H1 (cell line): ENCODE data around the gene PPFIA2. TPM values are rescaled to one million over a fixed set of nuclear protein-coding genes. Genes with fewer than 3 reads are reported as not detected.

ENCODE experiments used
- EP300 ChIP-seq, 2 experiments: IDR thresholded peaks; 1 replicate in 1 of 2; 2 replicates in 1 of 2; pipeline ENCODE4 v1.6.1; 2011 to 2012; ENCODE audit warnings: low read depth in 2 of 2, low read length in 2 of 2, mild to moderate bottlenecking in 2 of 2, borderline replicate concordance in 1 of 2, inconsistent platforms in 1 of 2, moderate library complexity in 1 of 2
- FOSL1 ChIP-seq: IDR thresholded peaks from 2 replicates; pipeline ENCODE4 v1.6.1; 2011; ENCODE audit warnings: mild to moderate bottlenecking, low read depth, low read length, moderate library complexity; ENCODE audit not compliant: insufficient read depth
- JUN ChIP-seq: IDR thresholded peaks from 2 replicates; pipeline ENCODE4 v1.6.1; 2011; ENCODE audit warnings: low read depth, mild to moderate bottlenecking, improper control_type of control experiment, low read length
- JUND ChIP-seq: IDR thresholded peaks from 2 replicates; pipeline ENCODE4 v1.6.1; 2011; ENCODE audit warnings: mild to moderate bottlenecking, improper control_type of control experiment, low read length
- MAFK ChIP-seq: IDR thresholded peaks from 2 replicates; pipeline ENCODE4 v1.6.1; 2012; ENCODE audit warnings: low read depth, mild to moderate bottlenecking, improper control_type of control experiment, low read length
- SIRT6 ChIP-seq: IDR thresholded peaks from one replicate; pipeline ENCODE4 v1.7.1; 2012; ENCODE audit warnings: low read length, inconsistent platforms
- SUZ12 ChIP-seq: fragments of 200-600 bp; sonication (generic); IDR thresholded peaks from 2 replicates; pipeline ENCODE4 v1.6.1; 2012; ENCODE audit warnings: mild to moderate bottlenecking, inconsistent platforms, low read length, moderate library complexity, mixed read lengths
- TAF7 ChIP-seq: optimal IDR thresholded peaks from 2 replicates; pipeline ENCODE3; 2011; ENCODE audit warnings: low read depth, mild to moderate bottlenecking, inconsistent platforms, low read length, moderate library complexity, borderline replicate concordance
- TEAD4 ChIP-seq: IDR thresholded peaks from 2 replicates; pipeline ENCODE4 v1.6.1; 2012; ENCODE audit warnings: low read depth, low read length, inconsistent platforms, mixed read lengths
- USF2 ChIP-seq: IDR thresholded peaks from 2 replicates; pipeline ENCODE4 v1.6.1; 2011; ENCODE audit warnings: low read length, improper control_type of control experiment
- polyA plus RNA-seq, 7 experiments: library from polyadenylated mRNA; depleted of rRNA in 3 of 7; stranded (reverse) in 5 of 7; unstranded in 2 of 7; fragments of >200 nt in 5 of 7; fragments of 200-250 nt in 2 of 7; gene quantifications; 1 replicate in 5 of 7; 2 replicates in 1 of 7; 4 replicates in 1 of 7; pipeline versions ENCODE4 v1.2.1 to v1.2.3, GENCODE V29; 2011 to 2013; ENCODE audit warnings: missing spikeins in 2 of 7, mixed read lengths in 2 of 7
- total RNA-seq: library from RNA; stranded (reverse); fragmentation: NEBNext Ultra II Directional; extraction: Animal tissue kit (Norgen Biotek cat#: 25700); gene quantifications from 2 replicates; pipeline ENCODE4 v1.2.1, GENCODE V29; 2021
- TF ChIP-seq, protein P1 (sequence below): fragments of 300-600 bp; sonication (generic); IDR thresholded peaks from 2 replicates; pipeline ENCODE4 v1.7.1; 2012; ENCODE audit warnings: low read length, moderate library complexity, mild to moderate bottlenecking, inconsistent platforms; ENCODE audit not compliant: insufficient replicate concordance

Gene PPFIA2
- total and polyA plus RNA-seq, 2 of the 8 experiments (the other 6 are each of a cell fraction or from before 2014, with no cell fraction given), result 1.2 to 1.8 TPM

- TF ChIP-seq, protein P1, sequence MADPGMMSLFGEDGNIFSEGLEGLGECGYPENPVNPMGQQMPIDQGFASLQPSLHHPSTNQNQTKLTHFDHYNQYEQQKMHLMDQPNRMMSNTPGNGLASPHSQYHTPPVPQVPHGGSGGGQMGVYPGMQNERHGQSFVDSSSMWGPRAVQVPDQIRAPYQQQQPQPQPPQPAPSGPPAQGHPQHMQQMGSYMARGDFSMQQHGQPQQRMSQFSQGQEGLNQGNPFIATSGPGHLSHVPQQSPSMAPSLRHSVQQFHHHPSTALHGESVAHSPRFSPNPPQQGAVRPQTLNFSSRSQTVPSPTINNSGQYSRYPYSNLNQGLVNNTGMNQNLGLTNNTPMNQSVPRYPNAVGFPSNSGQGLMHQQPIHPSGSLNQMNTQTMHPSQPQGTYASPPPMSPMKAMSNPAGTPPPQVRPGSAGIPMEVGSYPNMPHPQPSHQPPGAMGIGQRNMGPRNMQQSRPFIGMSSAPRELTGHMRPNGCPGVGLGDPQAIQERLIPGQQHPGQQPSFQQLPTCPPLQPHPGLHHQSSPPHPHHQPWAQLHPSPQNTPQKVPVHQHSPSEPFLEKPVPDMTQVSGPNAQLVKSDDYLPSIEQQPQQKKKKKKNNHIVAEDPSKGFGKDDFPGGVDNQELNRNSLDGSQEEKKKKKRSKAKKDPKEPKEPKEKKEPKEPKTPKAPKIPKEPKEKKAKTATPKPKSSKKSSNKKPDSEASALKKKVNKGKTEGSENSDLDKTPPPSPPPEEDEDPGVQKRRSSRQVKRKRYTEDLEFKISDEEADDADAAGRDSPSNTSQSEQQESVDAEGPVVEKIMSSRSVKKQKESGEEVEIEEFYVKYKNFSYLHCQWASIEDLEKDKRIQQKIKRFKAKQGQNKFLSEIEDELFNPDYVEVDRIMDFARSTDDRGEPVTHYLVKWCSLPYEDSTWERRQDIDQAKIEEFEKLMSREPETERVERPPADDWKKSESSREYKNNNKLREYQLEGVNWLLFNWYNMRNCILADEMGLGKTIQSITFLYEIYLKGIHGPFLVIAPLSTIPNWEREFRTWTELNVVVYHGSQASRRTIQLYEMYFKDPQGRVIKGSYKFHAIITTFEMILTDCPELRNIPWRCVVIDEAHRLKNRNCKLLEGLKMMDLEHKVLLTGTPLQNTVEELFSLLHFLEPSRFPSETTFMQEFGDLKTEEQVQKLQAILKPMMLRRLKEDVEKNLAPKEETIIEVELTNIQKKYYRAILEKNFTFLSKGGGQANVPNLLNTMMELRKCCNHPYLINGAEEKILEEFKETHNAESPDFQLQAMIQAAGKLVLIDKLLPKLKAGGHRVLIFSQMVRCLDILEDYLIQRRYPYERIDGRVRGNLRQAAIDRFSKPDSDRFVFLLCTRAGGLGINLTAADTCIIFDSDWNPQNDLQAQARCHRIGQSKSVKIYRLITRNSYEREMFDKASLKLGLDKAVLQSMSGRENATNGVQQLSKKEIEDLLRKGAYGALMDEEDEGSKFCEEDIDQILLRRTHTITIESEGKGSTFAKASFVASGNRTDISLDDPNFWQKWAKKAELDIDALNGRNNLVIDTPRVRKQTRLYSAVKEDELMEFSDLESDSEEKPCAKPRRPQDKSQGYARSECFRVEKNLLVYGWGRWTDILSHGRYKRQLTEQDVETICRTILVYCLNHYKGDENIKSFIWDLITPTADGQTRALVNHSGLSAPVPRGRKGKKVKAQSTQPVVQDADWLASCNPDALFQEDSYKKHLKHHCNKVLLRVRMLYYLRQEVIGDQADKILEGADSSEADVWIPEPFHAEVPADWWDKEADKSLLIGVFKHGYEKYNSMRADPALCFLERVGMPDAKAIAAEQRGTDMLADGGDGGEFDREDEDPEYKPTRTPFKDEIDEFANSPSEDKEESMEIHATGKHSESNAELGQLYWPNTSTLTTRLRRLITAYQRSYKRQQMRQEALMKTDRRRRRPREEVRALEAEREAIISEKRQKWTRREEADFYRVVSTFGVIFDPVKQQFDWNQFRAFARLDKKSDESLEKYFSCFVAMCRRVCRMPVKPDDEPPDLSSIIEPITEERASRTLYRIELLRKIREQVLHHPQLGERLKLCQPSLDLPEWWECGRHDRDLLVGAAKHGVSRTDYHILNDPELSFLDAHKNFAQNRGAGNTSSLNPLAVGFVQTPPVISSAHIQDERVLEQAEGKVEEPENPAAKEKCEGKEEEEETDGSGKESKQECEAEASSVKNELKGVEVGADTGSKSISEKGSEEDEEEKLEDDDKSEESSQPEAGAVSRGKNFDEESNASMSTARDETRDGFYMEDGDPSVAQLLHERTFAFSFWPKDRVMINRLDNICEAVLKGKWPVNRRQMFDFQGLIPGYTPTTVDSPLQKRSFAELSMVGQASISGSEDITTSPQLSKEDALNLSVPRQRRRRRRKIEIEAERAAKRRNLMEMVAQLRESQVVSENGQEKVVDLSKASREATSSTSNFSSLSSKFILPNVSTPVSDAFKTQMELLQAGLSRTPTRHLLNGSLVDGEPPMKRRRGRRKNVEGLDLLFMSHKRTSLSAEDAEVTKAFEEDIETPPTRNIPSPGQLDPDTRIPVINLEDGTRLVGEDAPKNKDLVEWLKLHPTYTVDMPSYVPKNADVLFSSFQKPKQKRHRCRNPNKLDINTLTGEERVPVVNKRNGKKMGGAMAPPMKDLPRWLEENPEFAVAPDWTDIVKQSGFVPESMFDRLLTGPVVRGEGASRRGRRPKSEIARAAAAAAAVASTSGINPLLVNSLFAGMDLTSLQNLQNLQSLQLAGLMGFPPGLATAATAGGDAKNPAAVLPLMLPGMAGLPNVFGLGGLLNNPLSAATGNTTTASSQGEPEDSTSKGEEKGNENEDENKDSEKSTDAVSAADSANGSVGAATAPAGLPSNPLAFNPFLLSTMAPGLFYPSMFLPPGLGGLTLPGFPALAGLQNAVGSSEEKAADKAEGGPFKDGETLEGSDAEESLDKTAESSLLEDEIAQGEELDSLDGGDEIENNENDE, result no peak
- no peak for TF ChIP-seq MAFK
- no peak for TF ChIP-seq FOSL1
- no peak for TF ChIP-seq SUZ12
- no peak for TF ChIP-seq TEAD4
- TF ChIP-seq JUN, result no peak
- no peak for TF ChIP-seq EP300 (IDR thresholded peaks at IDR 0.05; ENCODE audit: borderline replicate concordance in 1 of 2, low read depth in 2 of 2, low read length in 2 of 2)
- TF ChIP-seq USF2, result no peak
- TF ChIP-seq TAF7, result no peak
- TF ChIP-seq JUND, result no peak
- TF ChIP-seq SIRT6, result no peak
Observed at GRCh38 chr12:81778719-81779118, 19.6 kb upstream of the PPFIA2 start (continued).
